BJ (cell line): ENCODE data around the gene FAM83C. TPM values are rescaled to one million over a fixed set of nuclear protein-coding genes. Genes with fewer than 3 reads are reported as not detected.

Source experiments
- CTCF ChIA-PET: fragments of 350-600 bp; formaldehyde crosslinking; extraction: SDS; loops from one replicate; lab custom pipeline; 2021; ENCODE audit warnings: antibody characterized with exemption, inconsistent platforms; lab: Yijun Ruan, JAX
- POLR2A ChIA-PET: fragments of 300-600 bp; sonication (Branson Sonifier 250); formaldehyde crosslinking; extraction: SDS; loops from one replicate; lab custom pipeline; 2021; ENCODE audit warnings: antibody characterized with exemption; lab: Charles Lee
- DNase-seq: peaks from one replicate; pipeline ENCODE4 v3.0.0-alpha.2; 2011; ENCODE audit warnings: low read depth
- H3K27me3 ChIP-seq: 2 replicates; pipeline ENCODE4 v1.6.0; 2011; ENCODE audit warnings: low read length; ENCODE audit not compliant: control insufficient read depth, insufficient read depth
- H3K36me3 ChIP-seq: 2 replicates; pipeline ENCODE4 v1.5.1; 2011; ENCODE audit warnings: low read length; ENCODE audit not compliant: control insufficient read depth, insufficient read depth
- H3K4me3 ChIP-seq: 2 replicates; pipeline ENCODE4 v1.5.1; 2011; ENCODE audit warnings: low read depth, mild to moderate bottlenecking, control low read depth, low read length
- polyA plus RNA-seq: library from polyadenylated mRNA; depleted of rRNA; stranded (reverse); fragments of >200 nt; gene quantifications from 2 replicates; pipeline ENCODE4 v1.2.3, GENCODE V29; 2011
- TF ChIP-seq, protein P1 (sequence below): IDR thresholded peaks from 2 replicates; pipeline ENCODE4 v1.5.1; 2011; ENCODE audit warnings: low read depth, mild to moderate bottlenecking, control low read depth, inconsistent platforms, low read length, moderate library complexity; ENCODE audit not compliant: insufficient read depth

FAM83C gene
- polyA plus RNA-seq, 1 experiment, result not detected

- Histone ChIP-seq H3K4me3 (no peak overlapping the region), H3K27me3 (peaks cover 4% of the 10 kb centered on the region), H3K36me3 (no peaks in the 10 kb centered on the region)
- POLR2A ChIA-PET, result no interaction called here
- CTCF ChIA-PET, result interaction anchor here (15.0 kb wide), 1 partner anchor 145 kb away, joined by 392 read pairs; the partner anchor contains the start of gene GDF5
- TF ChIP-seq, protein P1, sequence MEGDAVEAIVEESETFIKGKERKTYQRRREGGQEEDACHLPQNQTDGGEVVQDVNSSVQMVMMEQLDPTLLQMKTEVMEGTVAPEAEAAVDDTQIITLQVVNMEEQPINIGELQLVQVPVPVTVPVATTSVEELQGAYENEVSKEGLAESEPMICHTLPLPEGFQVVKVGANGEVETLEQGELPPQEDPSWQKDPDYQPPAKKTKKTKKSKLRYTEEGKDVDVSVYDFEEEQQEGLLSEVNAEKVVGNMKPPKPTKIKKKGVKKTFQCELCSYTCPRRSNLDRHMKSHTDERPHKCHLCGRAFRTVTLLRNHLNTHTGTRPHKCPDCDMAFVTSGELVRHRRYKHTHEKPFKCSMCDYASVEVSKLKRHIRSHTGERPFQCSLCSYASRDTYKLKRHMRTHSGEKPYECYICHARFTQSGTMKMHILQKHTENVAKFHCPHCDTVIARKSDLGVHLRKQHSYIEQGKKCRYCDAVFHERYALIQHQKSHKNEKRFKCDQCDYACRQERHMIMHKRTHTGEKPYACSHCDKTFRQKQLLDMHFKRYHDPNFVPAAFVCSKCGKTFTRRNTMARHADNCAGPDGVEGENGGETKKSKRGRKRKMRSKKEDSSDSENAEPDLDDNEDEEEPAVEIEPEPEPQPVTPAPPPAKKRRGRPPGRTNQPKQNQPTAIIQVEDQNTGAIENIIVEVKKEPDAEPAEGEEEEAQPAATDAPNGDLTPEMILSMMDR, result no peak
- DNase-seq, result no peak
These were observed 5.5 kb upstream of the FAM83C start for GRCh38 chr20:35297740-35298139.

DNA sequence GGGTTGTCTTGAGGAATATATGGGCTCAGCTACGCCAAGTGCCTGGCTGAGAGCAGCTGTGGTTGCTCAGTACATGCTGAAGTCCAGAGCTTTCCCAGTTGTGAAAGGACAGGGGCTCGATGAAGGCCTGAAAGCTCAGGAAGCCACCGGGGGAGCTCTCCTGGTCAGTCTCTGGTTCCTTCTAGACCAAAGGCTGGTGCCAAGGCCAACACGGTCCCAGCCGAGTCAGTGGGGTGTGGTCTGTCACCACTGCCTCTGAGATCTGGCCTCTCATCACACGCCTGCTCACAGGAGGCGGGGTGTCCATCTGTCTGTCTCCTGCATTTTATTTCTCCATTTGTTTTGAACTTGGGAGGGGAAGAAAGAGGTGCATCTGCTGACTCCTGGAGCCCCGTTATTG, 4.9 kb upstream of the FAM83C start:
- ChIA-PET POLR2A (no interaction called here), CTCF (interaction anchor here (0.9 to 15.0 kb wide), 3 partner anchors 8 to 145 kb away, joined by 3 to 392 read pairs (median 4); partner anchors contain the start of genes EIF6 and GDF5)
- no peak for DNase-seq
- peaks cover 4% of the 10 kb centered on the region for H3K27me3 ChIP-seq
- no peaks in the 10 kb centered on the region for H3K36me3 ChIP-seq
- TF ChIP-seq, protein P1, result no peak
- H3K4me3 ChIP-seq, result no peak overlapping the region

- no peaks in the 10 kb centered on the region for H3K36me3 ChIP-seq
- TF ChIP-seq, protein P1, result no peak
- DNase-seq, result no peak
- CTCF ChIA-PET, result interaction anchor here (1.4 to 15.0 kb wide), 2 partner anchors 12 to 146 kb away, joined by 4 to 392 read pairs; partner anchors contain the start of genes EIF6 and GDF5
- POLR2A ChIA-PET, result no interaction called here
- H3K27me3 ChIP-seq, result peaks cover 4% of the 10 kb centered on the region
- no peak overlapping the region for H3K4me3 ChIP-seq
These were observed 3.9 kb upstream of the FAM83C start for GRCh38 chr20:35296101-35296554.

DNA sequence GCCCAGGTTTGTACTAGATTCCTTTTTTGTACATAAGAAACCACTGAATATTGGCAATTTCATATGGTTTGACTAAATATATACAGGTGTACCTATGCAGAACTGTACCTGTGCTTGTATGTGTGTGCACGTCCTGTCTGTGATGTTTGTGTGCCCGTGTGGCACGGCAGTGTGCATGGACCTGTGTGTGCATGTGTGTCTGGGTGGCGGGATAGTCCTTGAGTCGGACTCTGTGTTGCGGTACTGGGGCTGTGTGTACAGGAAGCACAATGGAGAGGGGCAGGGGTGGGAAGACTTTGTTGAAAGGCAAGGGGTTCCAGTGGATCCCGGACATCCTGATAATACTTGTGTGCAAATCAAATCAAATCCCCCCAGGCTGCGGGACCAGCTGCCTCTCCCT, 3.4 kb upstream of the FAM83C start:
- no peak overlapping the region for H3K4me3 ChIP-seq
- DNase-seq, result no peak
- ChIA-PET CTCF (interaction anchor here (0.6 to 3.3 kb wide), 3 partner anchors 8 to 1343 kb away, joined by 3 to 16 read pairs (median 4); partner anchors contain the start of gene EIF6), POLR2A (no interaction called here)
- no peaks in the 10 kb centered on the region for H3K36me3 ChIP-seq
- H3K27me3 ChIP-seq, result peaks cover 4% of the 10 kb centered on the region
- TF ChIP-seq, protein P1, result no peak

GRCh38 chr20:35295058-35295457, 2.8 kb upstream of the FAM83C start:
- Histone ChIP-seq H3K36me3 (no peaks in the 10 kb centered on the region), H3K27me3 (peaks cover 4% of the 10 kb centered on the region), H3K4me3 (no peak overlapping the region)
- ChIA-PET CTCF (interaction anchor here (0.6 to 3.3 kb wide), 2 partner anchors 9 to 1343 kb away, joined by 3 to 16 read pairs; no protein-coding TSS in a partner anchor), POLR2A (no interaction called here)
- TF ChIP-seq, protein P1, result no peak
- no peak for DNase-seq
